NCI-H2107 treated with DMSO at 0.1 percent for 48 hours (cell line): Measurements from ENCODE around the gene ARL6IP4.

Source experiments
- DNase-seq: peaks from one replicate; lab custom pipeline; 2025; ENCODE audit not compliant: unreplicated experiment; lab: John Stamatoyannopoulos, UW

Gene ARL6IP4

DNA sequence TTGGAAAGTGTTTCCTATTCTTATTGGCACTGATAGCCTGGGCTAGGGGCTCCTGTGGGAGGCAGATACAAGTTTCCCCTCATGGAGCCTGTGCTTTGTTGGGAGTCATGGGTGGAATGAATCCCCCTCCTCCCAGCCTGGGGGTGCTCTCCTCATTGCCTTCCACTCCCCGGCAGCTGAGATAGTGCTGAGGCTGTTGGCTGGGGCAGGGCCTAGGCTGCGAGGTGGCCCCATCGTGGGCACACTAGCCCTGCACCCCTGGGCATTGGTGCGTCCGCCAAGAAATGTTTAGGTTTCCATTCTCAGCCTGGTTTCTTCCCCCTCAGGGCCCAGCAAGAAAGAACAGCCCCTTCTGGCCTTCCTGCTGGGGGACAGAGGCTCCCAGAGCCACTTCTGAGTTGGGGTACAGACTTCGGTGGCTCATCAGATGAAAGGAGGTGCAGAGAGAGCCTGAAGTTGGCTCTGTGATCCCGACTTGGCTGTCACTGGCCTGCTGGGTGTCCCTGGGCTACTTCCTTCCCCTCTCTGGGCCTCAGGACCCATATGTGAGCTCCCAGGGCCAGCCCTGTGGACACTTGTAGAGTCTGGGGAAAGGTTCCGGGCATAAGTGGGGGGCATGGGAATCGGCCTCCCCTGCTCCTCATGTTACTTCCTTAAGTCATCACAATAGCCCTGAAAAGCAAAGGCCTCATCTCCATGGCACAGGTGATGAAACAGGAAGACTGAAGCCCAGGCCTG lies 2.7 kb upstream of the ARL6IP4 start:
- DNase-seq = no peak

DNA sequence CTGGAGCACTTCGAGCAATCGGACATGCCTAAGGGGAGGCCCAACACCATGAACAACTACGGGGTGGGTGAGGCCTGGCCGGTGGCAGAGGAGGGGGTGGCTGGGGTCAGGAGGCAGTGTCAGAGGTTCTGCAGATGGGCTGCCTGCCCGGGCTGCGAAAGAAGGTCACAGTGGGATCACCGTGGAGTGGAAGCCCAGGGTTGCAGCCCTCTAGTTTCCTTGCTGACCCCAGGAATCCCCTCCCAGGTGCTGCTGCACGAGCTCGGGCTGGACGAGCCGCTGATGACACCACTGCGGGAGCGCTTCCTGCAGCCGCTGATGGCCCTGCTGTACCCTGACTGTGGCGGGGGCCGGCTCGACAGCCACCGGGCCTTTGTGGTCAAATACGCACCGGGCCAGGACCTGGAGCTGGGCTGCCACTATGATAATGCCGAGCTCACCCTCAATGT lies 1.9 kb upstream of the ARL6IP4 start:
- DNase-seq = no peak

DNA sequence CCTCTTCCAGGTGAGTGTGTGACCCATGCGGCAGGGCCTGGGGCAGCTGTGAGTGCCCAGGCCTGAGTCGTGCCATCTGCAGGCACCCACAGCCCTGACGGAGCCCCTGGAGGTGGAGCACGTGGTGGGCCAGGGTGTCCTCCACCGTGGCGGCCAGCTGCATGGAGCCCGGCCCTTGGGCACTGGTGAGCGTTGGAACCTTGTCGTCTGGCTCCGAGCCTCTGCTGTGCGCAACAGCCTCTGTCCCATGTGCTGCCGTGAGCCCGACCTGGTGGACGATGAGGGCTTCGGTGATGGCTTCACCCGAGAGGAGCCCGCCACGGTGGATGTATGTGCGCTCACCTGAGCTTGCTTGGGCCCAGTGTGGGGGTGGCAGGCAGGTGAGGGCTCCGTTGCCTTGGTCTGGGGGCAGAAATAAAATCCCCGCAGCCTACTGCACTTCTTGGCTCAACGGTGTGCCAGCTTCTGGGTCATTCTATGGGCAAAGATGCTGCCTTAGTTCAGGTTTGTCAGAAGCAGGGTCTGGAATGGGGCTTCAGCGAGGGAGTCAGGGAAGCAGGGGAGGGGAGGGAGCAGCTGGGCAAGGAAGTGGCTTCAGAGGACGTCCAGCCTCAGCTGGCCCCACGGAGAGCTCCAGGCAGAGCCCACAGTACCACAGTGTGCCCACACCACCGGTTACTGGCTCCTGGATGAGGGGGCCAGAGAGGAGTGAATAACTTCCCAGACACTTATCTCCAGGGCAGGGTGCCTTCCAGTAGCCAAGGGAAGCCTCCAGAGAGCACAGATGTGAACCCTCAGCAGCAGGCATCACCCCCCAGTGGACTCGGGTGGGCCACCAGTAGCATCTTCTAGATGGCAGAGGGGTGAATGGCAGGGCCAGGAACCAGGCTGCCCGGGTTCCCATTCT lies 1.2 kb upstream of the ARL6IP4 start:
- DNase-seq = no peak

DNA sequence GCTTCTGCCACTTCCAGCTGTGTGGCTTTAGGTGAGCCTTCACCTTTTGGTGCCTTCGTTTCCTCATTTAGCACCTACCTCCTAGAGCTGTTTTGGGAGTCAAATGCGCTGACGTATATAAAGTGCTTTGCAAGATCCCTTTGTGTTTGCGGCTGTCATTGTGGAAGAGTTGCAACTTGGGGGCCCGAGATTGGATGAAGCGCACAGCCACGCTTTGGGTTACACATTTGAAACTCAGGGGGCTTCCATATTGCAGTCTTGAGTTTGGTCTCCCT lies 636 bp upstream of the ARL6IP4 start:
- DNase-seq = no peak

DNA sequence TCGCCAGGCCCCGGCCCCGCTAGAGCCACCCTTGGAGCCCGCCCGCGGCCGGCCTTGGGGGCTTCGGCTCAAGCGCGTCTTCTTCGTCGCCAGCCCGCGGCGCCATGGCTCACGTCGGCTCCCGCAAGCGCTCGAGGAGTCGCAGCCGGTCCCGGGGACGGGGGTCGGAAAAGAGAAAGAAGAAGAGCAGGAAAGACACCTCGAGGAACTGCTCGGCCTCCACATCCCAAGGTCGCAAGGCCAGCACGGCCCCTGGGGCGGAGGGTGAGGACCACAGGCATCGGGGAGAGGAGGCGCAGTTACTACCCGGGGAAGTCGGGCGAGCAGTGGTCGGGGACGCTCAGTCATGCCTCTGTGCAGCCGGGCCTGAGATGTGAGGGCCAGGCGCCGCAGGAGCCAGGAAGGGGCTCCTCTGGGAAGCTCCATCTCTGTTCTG lies 573 bp downstream of the ARL6IP4 start:
- DNase-seq = no peak

DNA sequence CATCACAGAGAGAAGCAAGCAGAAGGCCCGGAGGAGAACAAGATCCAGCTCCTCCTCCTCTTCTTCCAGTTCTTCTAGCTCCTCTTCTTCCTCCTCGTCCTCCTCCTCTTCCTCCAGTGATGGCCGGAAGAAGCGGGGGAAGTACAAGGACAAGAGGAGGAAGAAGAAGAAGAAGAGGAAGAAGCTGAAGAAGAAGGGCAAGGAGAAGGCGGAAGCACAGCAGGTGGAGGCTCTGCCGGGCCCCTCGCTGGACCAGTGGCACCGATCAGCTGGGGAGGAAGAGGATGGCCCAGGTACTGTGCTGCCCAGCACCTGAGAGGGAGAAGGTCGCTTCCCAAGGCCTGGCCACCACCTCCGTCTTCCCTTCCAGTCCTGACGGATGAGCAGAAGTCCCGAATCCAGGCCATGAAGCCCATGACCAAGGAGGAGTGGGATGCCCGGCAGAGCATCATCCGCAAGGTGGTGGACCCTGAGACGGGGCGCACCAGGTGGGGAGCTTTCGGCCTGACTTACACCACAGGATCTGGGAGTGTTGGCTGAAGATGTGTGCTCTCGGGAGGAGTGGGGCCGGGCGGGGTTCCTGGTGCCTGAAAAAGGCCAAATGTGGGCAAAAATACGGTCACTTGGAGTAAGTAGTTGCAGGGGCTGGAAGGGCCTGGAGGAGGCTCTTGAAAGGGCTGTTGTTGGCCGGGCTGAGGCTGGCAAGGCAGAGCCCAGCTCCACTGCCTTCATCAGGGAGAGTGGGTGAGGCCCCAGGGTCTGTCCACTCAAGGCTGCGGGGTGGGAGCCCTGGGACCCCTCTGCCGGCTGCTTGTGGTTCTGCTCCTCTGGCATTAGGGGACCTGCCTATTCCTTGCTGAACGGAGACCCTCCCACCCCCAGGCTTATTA lies 1.4 kb downstream of the ARL6IP4 start:
- no peak for DNase-seq

DNA sequence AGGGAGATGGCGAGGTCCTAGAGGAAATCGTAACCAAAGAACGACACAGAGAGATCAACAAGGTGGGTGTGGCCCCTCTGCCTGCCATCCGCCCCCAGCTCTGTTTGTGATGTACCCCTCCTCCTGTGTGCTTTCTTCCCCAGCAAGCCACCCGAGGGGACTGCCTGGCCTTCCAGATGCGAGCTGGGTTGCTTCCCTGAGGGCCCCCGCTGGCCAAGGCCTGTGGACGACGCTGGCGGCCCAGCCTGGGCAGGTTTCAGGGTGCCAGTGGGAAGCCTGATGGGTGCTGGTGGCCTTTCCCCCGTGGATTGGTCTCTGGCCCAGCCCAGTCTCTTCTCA lies 2.0 kb downstream of the ARL6IP4 start:
- no peak for DNase-seq

DNA sequence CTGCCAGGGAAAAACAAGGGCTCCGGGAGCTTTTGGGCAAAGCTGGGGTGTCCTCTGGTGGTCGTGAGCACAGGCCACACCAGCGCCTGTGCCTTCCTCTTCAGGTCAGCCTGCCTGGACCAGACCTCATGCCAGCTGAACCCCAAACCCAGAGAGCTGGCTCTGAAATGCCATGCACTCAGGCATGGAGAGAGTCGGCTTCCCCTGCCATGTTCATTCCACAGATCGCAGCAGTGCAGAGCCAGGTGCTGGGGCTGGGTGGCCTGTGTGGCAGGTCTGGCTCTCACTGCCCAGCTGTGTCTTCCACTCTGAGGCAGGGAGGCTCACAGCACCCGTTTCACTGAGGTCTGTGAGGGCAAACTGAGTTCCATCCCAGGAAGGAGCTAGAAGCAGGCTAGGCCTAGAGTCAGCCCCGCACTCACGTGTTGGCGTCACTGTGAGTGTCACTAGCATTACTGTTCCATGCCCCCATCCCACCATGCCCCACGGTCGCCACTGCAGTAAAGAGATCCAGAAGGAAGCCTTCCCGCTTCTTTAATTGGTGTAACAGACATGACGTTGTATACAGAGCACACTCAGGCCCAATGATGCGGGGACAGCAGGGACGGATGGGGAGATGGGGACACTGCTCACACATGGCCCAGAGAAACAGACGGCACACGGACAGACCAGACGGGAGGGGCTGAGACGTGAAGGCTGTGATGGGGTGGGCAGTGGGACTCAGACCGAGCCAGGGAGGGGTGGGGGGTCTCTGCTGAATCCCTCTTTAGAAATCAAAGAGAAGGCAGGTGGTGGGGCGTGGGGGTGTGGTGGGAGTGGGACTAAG lies 2.7 kb downstream of the ARL6IP4 start:
- DNase-seq = no peak

DNA sequence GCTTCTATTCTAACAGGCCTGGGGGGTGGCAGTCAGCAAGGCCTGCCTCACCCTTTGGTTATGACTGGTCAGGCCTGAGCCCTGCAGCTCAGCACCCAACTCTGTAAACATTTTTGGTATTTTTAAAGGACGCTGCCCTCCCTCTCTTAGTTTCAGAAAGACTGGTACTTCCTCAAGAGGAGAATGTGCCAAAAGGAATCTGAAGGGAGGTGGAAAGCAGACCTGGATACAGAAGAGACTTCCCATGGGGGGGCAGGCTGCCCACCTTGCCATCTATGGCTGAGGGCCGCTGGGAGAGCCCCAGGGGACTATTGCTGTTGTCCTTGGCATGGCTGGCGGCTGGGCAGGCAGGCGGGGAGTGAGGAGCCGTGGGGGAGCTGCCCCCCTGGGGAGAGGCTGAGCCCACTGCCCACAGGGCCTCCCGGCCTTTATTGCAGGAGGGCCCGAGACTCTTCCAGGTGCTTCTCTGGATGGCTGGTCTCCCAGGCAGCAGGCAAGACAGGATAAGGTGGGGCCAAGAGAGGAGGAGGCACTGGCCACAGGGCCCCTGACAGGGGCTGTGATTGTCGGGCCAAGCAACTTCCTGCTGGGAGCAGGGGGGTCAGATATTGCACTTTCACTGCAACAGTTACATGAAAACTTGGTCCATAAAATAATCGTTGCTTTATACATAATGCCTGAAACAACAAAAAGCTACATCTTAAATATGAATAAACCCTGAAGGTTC lies 3.5 kb downstream of the ARL6IP4 start:
- DNase-seq = no peak

DNA sequence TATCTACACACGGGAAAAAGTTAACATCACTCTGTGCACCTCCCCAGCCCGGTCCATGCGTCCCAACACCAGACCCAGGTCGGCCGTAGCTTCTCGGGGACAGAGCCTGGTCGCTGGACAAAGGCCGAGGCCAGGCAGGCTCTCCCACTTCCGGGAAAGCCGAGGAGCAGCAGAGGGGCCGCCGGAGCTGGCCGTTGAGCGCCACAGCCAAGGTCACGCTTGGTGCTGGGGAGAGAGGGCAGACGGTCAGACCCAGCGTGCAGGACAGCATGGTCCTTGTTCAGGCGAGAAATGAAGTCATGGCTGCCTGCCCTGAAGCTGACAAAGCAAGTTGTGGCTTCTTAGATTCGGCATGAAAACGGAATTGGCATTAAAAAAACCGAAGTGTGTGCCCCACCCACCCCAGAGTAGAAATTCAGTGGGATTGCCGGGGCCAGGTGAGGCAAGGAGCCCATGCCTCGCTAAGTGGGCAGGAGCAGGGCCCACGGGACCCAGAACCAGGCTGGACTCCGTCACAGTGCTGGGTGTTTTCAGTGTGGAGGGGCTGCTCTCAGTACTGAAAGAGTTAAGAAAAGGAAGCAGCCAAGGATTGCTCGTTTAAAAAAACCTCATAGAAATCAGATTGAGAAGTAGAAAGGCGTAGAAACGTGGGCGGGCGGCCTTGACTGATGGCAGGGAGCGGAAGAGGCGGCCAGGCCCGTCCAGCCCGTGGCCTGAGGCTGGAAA lies 4.3 kb downstream of the ARL6IP4 start:
- DNase-seq = no peak

DNA sequence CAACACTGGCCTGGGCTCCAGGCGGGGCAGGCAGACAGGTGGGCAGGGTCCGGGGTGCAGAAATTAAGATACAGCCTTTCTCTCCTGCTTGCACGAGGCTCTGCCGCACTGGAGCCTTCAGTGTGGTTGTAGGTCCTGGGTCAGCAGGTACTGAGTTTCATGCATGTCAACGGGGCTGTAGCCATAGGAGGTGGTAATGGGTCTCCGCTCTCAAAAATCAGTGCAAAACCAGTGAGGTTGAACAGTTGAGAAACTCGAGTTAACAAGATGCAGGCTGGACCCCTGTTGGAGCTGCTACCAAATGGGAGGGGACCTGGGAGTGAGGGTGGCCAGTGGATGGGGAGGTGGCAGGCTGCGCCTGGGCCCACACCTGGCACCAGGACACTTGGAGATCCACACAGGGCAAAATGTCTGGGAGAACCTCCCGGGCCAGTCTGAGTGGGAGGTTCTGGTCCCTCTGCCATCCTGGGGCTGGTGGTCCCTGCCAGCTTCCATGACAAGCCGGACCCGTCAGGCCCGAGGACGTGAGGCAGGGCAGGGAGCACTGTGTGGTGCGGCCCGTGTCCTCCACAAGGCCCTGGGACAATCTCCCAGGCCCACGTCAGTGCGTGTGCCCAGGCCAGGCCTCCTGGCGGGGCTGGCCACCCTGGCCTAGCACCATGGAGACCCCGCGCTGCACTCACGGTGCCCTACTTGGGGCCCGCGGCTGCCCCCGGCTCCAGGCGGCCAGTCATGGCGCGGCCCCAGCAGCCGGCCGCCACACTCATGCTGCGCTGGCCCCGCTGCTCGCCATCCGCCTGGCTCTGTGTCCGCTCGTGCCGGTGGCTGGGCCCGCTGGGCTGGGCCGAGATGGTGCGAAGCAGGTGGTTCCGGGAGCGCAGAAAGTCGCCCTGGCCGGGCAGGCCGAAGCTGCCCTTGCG lies 5.1 kb downstream of the ARL6IP4 start:
- no peak for DNase-seq

DNA sequence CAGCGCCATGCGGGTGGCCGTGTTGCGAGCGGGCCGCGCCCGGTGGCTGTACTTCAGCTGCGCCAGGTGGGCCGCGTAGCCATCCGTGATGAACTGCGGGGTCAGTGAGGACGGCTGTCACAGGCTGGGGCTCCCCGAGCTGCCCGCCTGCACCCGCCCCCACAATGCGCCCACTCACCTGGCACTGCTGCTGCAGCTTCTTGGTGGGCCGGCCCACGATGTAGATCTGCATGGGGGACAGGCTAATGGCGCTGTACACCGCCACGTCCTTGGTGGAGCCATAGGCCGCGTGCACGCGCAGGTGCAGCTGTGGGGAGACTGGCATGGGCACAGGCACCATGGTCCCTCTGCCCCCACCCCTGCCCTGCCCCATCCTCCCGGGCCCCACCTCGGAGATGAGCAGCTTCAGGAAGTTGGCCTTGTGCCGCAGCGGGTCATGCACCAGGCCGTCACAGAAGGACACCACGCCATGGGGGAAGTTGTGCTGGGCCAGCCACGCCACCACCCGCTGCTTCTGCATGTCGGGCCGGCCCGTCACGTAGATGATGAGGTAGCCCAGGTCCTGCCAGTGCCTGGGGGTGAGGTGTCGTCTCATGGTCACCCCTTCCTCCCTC lies 5.9 kb downstream of the ARL6IP4 start:
- DNase-seq = no peak

DNA sequence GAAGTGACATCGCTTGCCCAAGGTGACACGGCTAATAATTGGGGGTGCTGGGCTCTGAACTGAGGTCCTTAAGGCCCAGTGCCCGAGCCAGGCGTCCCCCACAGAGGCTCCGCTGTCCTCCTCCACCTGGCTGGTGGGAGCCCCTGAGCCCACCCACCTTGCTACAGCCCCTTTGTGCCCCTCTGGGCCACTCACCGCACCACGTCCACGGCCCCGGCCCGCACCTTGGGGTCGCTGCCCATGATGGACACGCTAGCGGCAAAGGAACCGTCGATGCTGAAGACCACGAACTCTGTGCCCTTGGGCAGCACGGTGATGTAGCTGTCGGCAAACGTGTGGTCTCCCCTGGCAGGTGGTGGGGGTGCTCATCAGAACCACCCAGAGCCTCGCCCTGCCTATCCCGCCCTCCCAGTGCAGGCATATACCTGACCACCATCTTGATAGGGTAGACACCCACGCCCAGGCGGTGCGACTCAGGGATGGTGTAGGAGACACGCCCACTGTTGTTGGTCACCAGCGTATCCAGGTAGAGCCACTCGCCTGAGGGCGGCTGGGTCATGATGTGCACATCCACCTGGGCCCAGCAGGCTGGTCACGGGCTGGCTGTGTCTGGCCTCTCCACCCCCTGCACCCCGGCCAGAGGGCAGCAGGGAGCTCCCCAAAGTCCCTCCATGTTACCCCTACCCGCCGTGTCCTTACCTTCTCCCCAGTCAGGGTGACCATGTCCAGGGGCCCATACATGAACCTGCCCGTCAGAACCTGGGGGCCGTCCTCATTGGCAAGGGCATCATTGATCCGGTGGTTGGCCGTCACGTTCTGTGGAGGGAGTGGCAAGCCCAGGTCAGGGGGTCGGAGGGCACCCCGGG lies 6.8 kb downstream of the ARL6IP4 start:
- no peak for DNase-seq

DNA sequence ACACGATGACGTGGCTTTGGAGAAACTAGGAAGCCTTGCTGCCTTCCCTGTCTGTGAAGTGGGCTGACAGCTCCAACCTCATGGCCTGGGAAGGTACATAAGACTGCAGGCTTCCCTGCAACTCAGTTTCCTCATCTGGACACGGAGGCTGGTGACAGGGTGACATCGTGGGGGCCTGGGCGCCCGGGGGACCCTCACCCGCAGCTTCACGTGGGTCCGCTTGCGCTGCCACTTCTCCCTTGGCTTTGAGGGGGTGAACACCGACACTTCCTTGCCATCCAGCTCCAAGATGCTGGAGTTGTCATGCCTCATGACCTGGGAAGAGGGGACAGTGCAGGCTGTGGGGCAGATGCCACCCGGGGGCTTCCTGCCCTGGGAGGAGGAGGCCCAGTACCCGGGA lies 7.6 kb downstream of the ARL6IP4 start:
- DNase-seq = no peak

DNA sequence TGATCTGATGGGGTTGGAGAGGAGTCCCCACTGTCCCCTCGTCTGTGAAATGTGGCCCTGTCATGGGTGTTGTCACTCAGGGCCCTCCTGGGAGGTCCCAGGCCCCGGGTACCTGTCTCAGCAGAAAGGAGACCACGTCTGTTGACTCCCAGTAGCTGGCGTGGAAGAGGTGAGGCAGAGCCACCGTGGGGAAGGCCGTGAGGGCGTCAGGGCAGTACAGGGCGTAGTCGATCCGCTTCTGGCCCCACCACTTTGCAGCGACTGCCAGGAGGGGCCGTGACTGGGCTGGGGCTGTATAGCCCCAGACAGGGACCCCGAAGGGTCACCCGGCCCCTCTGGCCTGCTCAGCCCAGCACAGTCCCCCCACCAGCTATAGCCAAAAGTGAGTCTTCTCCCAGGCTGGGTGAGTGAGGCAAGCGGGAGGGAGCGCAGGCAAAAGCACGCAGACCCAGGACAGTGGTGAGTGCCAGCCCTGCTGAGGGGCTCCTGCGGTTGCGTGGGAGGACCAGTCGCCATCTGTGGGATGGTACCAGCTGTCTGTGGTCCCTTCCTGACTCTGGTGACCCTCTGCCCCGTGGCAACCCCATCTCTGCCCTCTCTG lies 8.2 kb downstream of the ARL6IP4 start:
- no peak for DNase-seq

DNA sequence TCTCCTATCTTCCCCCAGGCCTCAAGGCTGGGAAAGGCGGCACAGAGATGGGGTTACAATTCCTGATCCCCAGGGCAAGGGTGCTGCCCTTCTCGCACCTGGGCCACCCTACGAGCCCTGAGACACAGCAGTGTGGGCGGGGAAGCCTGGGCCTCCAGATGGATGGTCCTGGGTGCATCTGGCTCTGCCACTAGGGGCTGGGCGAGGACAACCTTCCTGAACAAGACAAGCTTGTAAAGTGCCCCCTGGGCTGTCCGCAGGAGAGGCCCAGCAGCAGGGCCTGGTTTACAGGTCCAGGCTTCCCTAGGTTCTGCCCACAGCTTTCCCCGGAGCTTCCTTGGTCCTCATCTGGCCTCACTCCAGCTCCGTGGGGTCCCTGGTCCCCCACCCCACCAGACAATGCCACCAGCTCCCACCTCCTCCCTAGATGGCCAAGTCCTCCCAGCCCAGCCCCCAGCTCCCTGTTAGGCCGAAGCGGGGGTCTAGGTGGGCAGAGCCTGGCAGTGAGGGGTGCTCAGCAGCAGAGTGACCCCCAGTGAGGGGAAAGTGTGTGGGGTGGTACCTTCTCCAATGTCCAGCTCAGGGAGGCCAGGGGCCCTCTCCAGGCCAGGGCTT lies 8.9 kb downstream of the ARL6IP4 start:
- no peak for DNase-seq
